HL-60 (cell line): ENCODE data around the gene HLCS.

Experiments used
- DNase-seq, 2 experiments: peaks; one replicate each; pipeline ENCODE4 v3.0.0-alpha.2; 2010 to 2020; ENCODE audit warnings: low read depth in 1 of 2, low spot score in 1 of 2
- H3K27ac ChIP-seq: fragments of 250-450 bp; sonication (Bioruptor Pico); replicated peaks from 2 replicates; pipeline ENCODE4 v1.5.1; 2020; ENCODE audit warnings: mild to moderate bottlenecking, moderate library complexity
- H3K27me3 ChIP-seq: fragments of 250-450 bp; sonication (Bioruptor Pico); 2 replicates; pipeline ENCODE4 v1.5.1; 2021; ENCODE audit warnings: mild to moderate bottlenecking, moderate library complexity; ENCODE audit not compliant: insufficient read depth, poor library complexity, severe bottlenecking
- H3K4me3 ChIP-seq: replicated peaks from 2 replicates; pipeline ENCODE4 v1.5.1; 2011; ENCODE audit warnings: mild to moderate bottlenecking, control low read depth, low read length; ENCODE audit not compliant: insufficient read depth
- GABPA ChIP-seq: IDR thresholded peaks from 2 replicates; pipeline ENCODE4 v1.6.1; 2012; ENCODE audit warnings: low read depth
- POLR2AphosphoS5 ChIP-seq: IDR thresholded peaks from 2 replicates; pipeline ENCODE4 v1.6.1; 2012; ENCODE audit warnings: low read depth
- SPI1 ChIP-seq: IDR thresholded peaks from 2 replicates; pipeline ENCODE4 v1.6.1; 2012; ENCODE audit warnings: low read depth, mild to moderate bottlenecking, borderline replicate concordance
- TF ChIP-seq, protein P1 (sequence below): IDR thresholded peaks from one replicate; pipeline ENCODE4 v1.5.1; 2011; ENCODE audit warnings: low read length, control low read depth, inconsistent platforms; ENCODE audit not compliant: insufficient read depth
- TF ChIP-seq, protein P2 (sequence below): IDR thresholded peaks from 2 replicates; pipeline ENCODE4 v1.6.1; 2012; ENCODE audit warnings: low read depth; ENCODE audit not compliant: insufficient replicate concordance

The HLCS gene

DNA sequence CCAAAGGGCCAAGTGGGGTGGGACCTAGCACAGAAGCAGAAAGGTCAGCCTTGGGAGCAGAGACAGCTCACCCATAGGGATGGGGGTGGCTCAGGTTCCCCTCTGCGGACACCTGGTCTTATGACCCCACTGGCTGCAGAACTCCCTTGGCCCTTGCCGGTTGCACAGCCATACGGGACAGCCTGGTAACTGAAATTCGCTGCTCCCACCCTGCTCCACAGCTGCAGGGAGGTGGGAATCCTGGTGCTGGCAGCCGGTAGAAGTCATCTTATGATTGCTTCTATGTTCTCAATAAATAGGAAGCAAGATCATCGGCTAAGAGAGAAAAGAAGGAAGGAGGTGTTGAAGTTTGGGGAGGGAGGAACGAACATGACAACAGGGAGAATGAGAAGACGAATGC lies 64.1 kb downstream of the HLCS start:
- Histone ChIP-seq H3K27ac (no peak overlapping the region), H3K27me3 (no peaks in the 10 kb centered on the region), H3K4me3 (no peak overlapping the region)
- DNase-seq: no peak
- no peak for TF ChIP-seq SPI1
- TF ChIP-seq, protein P1, sequence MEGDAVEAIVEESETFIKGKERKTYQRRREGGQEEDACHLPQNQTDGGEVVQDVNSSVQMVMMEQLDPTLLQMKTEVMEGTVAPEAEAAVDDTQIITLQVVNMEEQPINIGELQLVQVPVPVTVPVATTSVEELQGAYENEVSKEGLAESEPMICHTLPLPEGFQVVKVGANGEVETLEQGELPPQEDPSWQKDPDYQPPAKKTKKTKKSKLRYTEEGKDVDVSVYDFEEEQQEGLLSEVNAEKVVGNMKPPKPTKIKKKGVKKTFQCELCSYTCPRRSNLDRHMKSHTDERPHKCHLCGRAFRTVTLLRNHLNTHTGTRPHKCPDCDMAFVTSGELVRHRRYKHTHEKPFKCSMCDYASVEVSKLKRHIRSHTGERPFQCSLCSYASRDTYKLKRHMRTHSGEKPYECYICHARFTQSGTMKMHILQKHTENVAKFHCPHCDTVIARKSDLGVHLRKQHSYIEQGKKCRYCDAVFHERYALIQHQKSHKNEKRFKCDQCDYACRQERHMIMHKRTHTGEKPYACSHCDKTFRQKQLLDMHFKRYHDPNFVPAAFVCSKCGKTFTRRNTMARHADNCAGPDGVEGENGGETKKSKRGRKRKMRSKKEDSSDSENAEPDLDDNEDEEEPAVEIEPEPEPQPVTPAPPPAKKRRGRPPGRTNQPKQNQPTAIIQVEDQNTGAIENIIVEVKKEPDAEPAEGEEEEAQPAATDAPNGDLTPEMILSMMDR: no peak
- TF ChIP-seq, protein P2, sequence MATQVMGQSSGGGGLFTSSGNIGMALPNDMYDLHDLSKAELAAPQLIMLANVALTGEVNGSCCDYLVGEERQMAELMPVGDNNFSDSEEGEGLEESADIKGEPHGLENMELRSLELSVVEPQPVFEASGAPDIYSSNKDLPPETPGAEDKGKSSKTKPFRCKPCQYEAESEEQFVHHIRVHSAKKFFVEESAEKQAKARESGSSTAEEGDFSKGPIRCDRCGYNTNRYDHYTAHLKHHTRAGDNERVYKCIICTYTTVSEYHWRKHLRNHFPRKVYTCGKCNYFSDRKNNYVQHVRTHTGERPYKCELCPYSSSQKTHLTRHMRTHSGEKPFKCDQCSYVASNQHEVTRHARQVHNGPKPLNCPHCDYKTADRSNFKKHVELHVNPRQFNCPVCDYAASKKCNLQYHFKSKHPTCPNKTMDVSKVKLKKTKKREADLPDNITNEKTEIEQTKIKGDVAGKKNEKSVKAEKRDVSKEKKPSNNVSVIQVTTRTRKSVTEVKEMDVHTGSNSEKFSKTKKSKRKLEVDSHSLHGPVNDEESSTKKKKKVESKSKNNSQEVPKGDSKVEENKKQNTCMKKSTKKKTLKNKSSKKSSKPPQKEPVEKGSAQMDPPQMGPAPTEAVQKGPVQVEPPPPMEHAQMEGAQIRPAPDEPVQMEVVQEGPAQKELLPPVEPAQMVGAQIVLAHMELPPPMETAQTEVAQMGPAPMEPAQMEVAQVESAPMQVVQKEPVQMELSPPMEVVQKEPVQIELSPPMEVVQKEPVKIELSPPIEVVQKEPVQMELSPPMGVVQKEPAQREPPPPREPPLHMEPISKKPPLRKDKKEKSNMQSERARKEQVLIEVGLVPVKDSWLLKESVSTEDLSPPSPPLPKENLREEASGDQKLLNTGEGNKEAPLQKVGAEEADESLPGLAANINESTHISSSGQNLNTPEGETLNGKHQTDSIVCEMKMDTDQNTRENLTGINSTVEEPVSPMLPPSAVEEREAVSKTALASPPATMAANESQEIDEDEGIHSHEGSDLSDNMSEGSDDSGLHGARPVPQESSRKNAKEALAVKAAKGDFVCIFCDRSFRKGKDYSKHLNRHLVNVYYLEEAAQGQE: no peak
- no peak for TF ChIP-seq GABPA
- no peak for TF ChIP-seq POLR2AphosphoS5

DNA sequence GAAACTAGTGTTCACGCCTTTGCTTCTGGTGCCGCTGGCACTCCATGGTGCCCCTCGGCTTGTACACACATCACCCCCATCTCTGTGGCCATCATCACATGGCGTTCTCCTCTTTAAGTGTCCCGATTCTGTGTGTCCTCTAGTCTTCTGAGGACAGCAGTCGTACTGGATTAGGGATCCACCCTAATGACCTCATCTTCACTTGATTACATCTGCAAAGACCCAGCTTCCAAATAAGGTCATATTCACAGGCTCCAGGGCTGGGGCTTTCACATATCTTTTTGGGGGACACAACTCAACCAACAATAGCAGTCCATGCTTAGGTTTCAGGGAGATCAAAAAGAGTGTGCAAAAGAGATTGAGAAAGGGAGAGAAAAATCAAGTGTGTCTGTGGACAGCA lies 64.9 kb downstream of the HLCS start:
- no peak for DNase-seq
- Histone ChIP-seq H3K27me3 (no peaks in the 10 kb centered on the region), H3K4me3 (no peak overlapping the region), H3K27ac (no peak overlapping the region)
- TF ChIP-seq GABPA (no peak), SPI1 (no peak), POLR2AphosphoS5 (no peak)
- TF ChIP-seq, protein P1: no peak
- TF ChIP-seq, protein P2: no peak

DNA sequence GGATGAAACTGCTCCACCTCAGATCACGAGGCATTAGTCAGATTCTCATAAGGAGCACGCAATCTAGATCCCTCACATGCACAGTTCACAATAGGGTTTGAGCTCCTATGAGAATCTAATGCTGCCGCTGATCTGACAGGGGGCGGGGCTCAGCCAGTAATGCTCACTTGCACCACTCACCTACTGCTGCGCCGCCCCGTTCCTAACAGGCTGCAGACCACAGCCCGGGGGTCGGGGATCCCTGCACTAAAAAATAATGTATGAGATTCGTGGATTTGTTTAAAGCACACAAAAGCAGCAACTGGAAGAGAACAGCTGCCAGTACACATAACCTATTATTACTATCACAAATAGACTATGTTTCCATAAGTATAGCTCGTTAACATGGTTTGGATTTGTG lies 72.9 kb downstream of the HLCS start:
- Histone ChIP-seq H3K27me3 (no peaks in the 10 kb centered on the region), H3K4me3 (no peak overlapping the region), H3K27ac (no peak overlapping the region)
- TF ChIP-seq SPI1: no peak
- no peak for TF ChIP-seq GABPA
- TF ChIP-seq, protein P2: no peak
- no peak for TF ChIP-seq POLR2AphosphoS5
- TF ChIP-seq, protein P1: no peak
- DNase-seq: no peak
